ENCODE results near the gene ARID3B.

DNA sequence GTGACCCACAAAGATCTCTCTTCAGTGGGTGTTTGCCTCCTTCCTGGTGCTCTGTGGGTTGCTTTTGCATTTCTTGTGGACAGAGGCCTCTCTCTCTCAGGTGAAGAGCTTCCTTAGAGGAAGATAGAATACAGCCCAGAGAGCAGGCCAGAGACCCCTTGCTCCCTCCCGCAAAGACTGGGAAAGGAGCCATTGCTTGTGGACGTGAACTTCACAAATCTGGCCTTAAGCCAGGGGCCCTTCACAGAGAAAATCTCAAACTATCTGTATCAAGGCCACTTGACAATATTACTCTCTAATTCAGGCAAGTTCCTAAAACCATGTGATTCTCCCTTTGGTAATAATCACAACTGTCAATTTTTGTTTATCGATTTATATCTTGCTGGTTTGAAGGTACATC is 44.2 kb downstream of the ARID3B start:
- TF ChIP-seq, protein P1, sequence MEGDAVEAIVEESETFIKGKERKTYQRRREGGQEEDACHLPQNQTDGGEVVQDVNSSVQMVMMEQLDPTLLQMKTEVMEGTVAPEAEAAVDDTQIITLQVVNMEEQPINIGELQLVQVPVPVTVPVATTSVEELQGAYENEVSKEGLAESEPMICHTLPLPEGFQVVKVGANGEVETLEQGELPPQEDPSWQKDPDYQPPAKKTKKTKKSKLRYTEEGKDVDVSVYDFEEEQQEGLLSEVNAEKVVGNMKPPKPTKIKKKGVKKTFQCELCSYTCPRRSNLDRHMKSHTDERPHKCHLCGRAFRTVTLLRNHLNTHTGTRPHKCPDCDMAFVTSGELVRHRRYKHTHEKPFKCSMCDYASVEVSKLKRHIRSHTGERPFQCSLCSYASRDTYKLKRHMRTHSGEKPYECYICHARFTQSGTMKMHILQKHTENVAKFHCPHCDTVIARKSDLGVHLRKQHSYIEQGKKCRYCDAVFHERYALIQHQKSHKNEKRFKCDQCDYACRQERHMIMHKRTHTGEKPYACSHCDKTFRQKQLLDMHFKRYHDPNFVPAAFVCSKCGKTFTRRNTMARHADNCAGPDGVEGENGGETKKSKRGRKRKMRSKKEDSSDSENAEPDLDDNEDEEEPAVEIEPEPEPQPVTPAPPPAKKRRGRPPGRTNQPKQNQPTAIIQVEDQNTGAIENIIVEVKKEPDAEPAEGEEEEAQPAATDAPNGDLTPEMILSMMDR (IDR thresholded peaks at IDR 0.05) = no peak
- TF ChIP-seq POLR2A (IDR thresholded peaks at IDR 0.05) = no peak
